Smooth muscle cell (in vitro differentiated cells): ENCODE measurements around the gene BRAP. TPM values are rescaled to one million over a fixed set of nuclear protein-coding genes. Genes with fewer than 3 reads are reported as not detected.

ENCODE experiments used
- DNase-seq: peaks from one replicate; lab custom pipeline; 2025; ENCODE audit not compliant: unreplicated experiment; lab: John Stamatoyannopoulos, UW
- H2AFZ ChIP-seq: fragments of 200-600 bp; sonication (generic); 2 replicates; pipeline ENCODE4 v1.6.0; 2016; ENCODE audit warnings: antibody characterized with exemption, low read depth, mild to moderate bottlenecking
- H3F3A ChIP-seq: fragments of 200-600 bp; sonication (generic); 2 replicates; pipeline ENCODE4 v1.6.0; 2017; ENCODE audit warnings: antibody characterized with exemption, low read depth
- H3K27ac ChIP-seq: fragments of 200-600 bp; sonication (generic); 2 replicates; pipeline ENCODE4 v1.5.1; 2016; ENCODE audit warnings: low read depth, mild to moderate bottlenecking
- H3K27me3 ChIP-seq: fragments of 200-600 bp; sonication (generic); 2 replicates; pipeline ENCODE4 v1.6.1; 2016; ENCODE audit warnings: low read depth, mild to moderate bottlenecking
- H3K36me3 ChIP-seq: fragments of 200-600 bp; sonication (generic); 2 replicates; pipeline ENCODE4 v1.5.1; 2016; ENCODE audit warnings: low read depth
- H3K4me1 ChIP-seq: fragments of 200-600 bp; sonication (generic); 2 replicates; pipeline ENCODE4 v1.5.1; 2016; ENCODE audit warnings: low read depth
- H3K4me2 ChIP-seq: fragments of 200-600 bp; sonication (generic); 2 replicates; pipeline ENCODE4 v1.6.0; 2016; ENCODE audit warnings: mild to moderate bottlenecking
- H3K4me3 ChIP-seq: fragments of 200-600 bp; sonication (generic); 2 replicates; pipeline ENCODE4 v1.5.1; 2016; ENCODE audit warnings: mild to moderate bottlenecking
- H3K79me2 ChIP-seq: fragments of 200-600 bp; sonication (generic); 2 replicates; pipeline ENCODE4 v1.6.0; 2016; ENCODE audit warnings: low read depth, mild to moderate bottlenecking
- H3K9ac ChIP-seq: fragments of 200-600 bp; sonication (generic); 2 replicates; pipeline ENCODE4 v1.6.0; 2016; ENCODE audit warnings: low read depth
- H3K9me3 ChIP-seq: fragments of 200-600 bp; sonication (generic); replicated peaks from 2 replicates; pipeline ENCODE4 v1.5.1; 2016; ENCODE audit warnings: low read depth
- H4K20me1 ChIP-seq: fragments of 200-600 bp; sonication (generic); 2 replicates; pipeline ENCODE4 v1.6.0; 2016; ENCODE audit warnings: low read depth
- CTCF ChIP-seq: fragments of 200-600 bp; sonication (generic); IDR thresholded peaks from 2 replicates; pipeline ENCODE4 v1.5.1; 2017; ENCODE audit warnings: borderline replicate concordance, mild to moderate bottlenecking, antibody characterized with exemption; ENCODE audit not compliant: insufficient read depth, poor library complexity, severe bottlenecking
- WGBS: methylation state at CpG from one replicate; pipeline ENCODE4 v1.1.7; 2016; ENCODE audit warnings: low lambda C conversion rate; 5-methylcytosine and 5-hydroxymethylcytosine counted together
- polyA plus RNA-seq: library from polyadenylated mRNA; unstranded; fragments of >200 nt; fragmentation: Nextera tagmentation; extraction: Ambion mirVana; gene quantifications from 2 replicates; pipeline ENCODE4 v1.2.1, GENCODE V29; 2016
- total RNA-seq: library from RNA; depleted of rRNA; stranded (reverse); fragments of >200 nt; gene quantifications from 2 replicates; pipeline ENCODE4 v1.2.3, GENCODE V29; 2014

BRAP gene
- total and polyA plus RNA-seq, 2 experiments from 2014 or later: 16.4 to 18.8 TPM

GRCh38 chr12:111677186-111677585, 8.6 kb downstream of the BRAP start:
- no peaks in the 10 kb centered on the region for H3F3A ChIP-seq
- no peaks in the 10 kb centered on the region for H3K9me3 ChIP-seq
- no peaks in the 10 kb centered on the region for H4K20me1 ChIP-seq
- WGBS: 99% methylated on average over 5 of the region's 5 CpGs
- H3K4me2 ChIP-seq: no peak overlapping the region
- H3K36me3 ChIP-seq: peaks cover 24% of the 10 kb centered on the region
- no peaks in the 10 kb centered on the region for H3K4me1 ChIP-seq
- no peak overlapping the region for H3K27ac ChIP-seq
- no peak overlapping the region for H2AFZ ChIP-seq
- H3K27me3 ChIP-seq: no peaks in the 10 kb centered on the region
- TF ChIP-seq CTCF: no peak
- DNase-seq: no peak
- no peak overlapping the region for H3K9ac ChIP-seq
- no peak overlapping the region for H3K4me3 ChIP-seq
- no peaks in the 10 kb centered on the region for H3K79me2 ChIP-seq

- Histone ChIP-seq H3K79me2 (no peaks in the 10 kb centered on the region), H3K36me3 (peaks cover 13% of the 10 kb centered on the region)
- DNase-seq: no peak
Measured at GRCh38 chr12:111673503-111673902, 12.3 kb downstream of the BRAP start.

GRCh38 chr12:111672822-111673381, 12.9 kb downstream of the BRAP start:
- TF ChIP-seq CTCF: no peak
- 97% methylated on average over 10 of the region's 10 CpGs for WGBS
- no peaks in the 10 kb centered on the region for H3F3A ChIP-seq
- DNase-seq: no peak
- H4K20me1 ChIP-seq: no peaks in the 10 kb centered on the region
- H3K4me3 ChIP-seq: no peak overlapping the region
- no peak overlapping the region for H3K4me2 ChIP-seq
- H3K4me1 ChIP-seq: no peaks in the 10 kb centered on the region
- H3K9ac ChIP-seq: no peak overlapping the region
- peaks cover 13% of the 10 kb centered on the region for H3K36me3 ChIP-seq
- H3K27me3 ChIP-seq: no peaks in the 10 kb centered on the region
- no peak overlapping the region for H2AFZ ChIP-seq
- H3K79me2 ChIP-seq: no peaks in the 10 kb centered on the region
- no peaks in the 10 kb centered on the region for H3K9me3 ChIP-seq
- no peak overlapping the region for H3K27ac ChIP-seq

More at GRCh38 chr12:111673503-111673902, 12.3 kb downstream of the BRAP start:
- no peak overlapping the region for H2AFZ ChIP-seq
- no peaks in the 10 kb centered on the region for H4K20me1 ChIP-seq
- H3K4me3 ChIP-seq: no peak overlapping the region
- no peaks in the 10 kb centered on the region for H3K9me3 ChIP-seq
- H3K27ac ChIP-seq: no peak overlapping the region
- H3K27me3 ChIP-seq: no peaks in the 10 kb centered on the region
- no peak overlapping the region for H3K4me2 ChIP-seq
- H3K9ac ChIP-seq: no peak overlapping the region
- 92% methylated on average over 3 of the region's 3 CpGs for WGBS
- no peaks in the 10 kb centered on the region for H3F3A ChIP-seq
- peak; percentile 40 for TF ChIP-seq CTCF
- no peaks in the 10 kb centered on the region for H3K4me1 ChIP-seq
